HepG2 (cell line): ENCODE measurements around the gene IKZF3. TPM values are rescaled to one million over a fixed set of nuclear protein-coding genes. Genes with fewer than 3 reads are reported as not detected.

Experiments used
- CREM ChIP-seq, 2 experiments: sonication (generic) in 1 of 2; formaldehyde crosslinking in 1 of 2; IDR thresholded peaks; 2 replicates each; pipeline versions ENCODE4 v1.4.0 to v1.6.1; 2016 to 2020; ENCODE audit warnings: antibody characterized with exemption in 1 of 2, mild to moderate bottlenecking in 1 of 2, missing genetic modification reagents in 1 of 2
- FOXP1 ChIP-seq, 2 experiments: fragments of 450-650 bp in 1 of 2; IDR thresholded peaks; 2 replicates each; pipeline ENCODE4 v1.6.1; 2017 to 2018; ENCODE audit warnings: antibody characterized with exemption in 1 of 2
- GATA4 ChIP-seq: sonication (generic); IDR thresholded peaks from 2 replicates; pipeline ENCODE4 v1.6.1; 2016; ENCODE audit warnings: antibody characterized with exemption, low read depth, borderline replicate concordance
- HHEX ChIP-seq: IDR thresholded peaks from 2 replicates; pipeline ENCODE4 v1.6.1; 2016; ENCODE audit warnings: control low read depth
- MED1 ChIP-seq: sonication (generic); formaldehyde crosslinking; IDR thresholded peaks from 2 replicates; pipeline ENCODE4 v1.4.0; 2020; ENCODE audit warnings: missing genetic modification reagents
- SNAPC2 ChIP-seq: sonication (generic); formaldehyde crosslinking; IDR thresholded peaks from 2 replicates; pipeline ENCODE4 v1.8.1; 2022; ENCODE audit warnings: mild to moderate bottlenecking, missing genetic modification reagents
- SP5 ChIP-seq: IDR thresholded peaks from 2 replicates; pipeline ENCODE4 v1.6.1; 2016; ENCODE audit warnings: low read depth, borderline replicate concordance
- THAP11 ChIP-seq: IDR thresholded peaks from 2 replicates; pipeline ENCODE4 v1.6.1; 2016; ENCODE audit warnings: missing biosample characterization, missing genetic modification reagents
- WIZ ChIP-seq: sonication (generic); formaldehyde crosslinking; IDR thresholded peaks from 2 replicates; pipeline ENCODE4 v1.5.1; 2020; ENCODE audit warnings: mild to moderate bottlenecking, missing genetic modification reagents
- ZNF432 ChIP-seq: sonication (generic); formaldehyde crosslinking; IDR thresholded peaks from 2 replicates; pipeline ENCODE4 v1.5.0; 2020; ENCODE audit warnings: missing genetic modification reagents, mild to moderate bottlenecking, borderline replicate concordance
- ZNF709 ChIP-seq: sonication (generic); formaldehyde crosslinking; IDR thresholded peaks from 2 replicates; pipeline ENCODE4 v1.5.0; 2020; ENCODE audit warnings: mild to moderate bottlenecking, missing genetic modification reagents
- polyA plus RNA-seq, 8 experiments: library from polyadenylated mRNA; depleted of rRNA in 3 of 8; stranded (reverse) in 7 of 8; unstranded in 1 of 8; fragments of >200 nt; fragmentation: Illumina TruSeq in 4 of 8; extraction: Trizol in 4 of 8; gene quantifications; 2 replicates each; pipeline versions ENCODE4 v1.2.1 to v1.2.3, GENCODE V29; 2011 to 2016; ENCODE audit warnings: low read depth in 4 of 8, missing spikeins in 1 of 8, mixed read lengths in 1 of 8; ENCODE audit not compliant: insufficient read depth in 1 of 8
- total RNA-seq, 5 experiments: library from RNA; depleted of rRNA; stranded (reverse); fragments of >200 nt; fragmentation: Illumina TruSeq; extraction: Trizol; gene quantifications; 2 replicates each; pipeline ENCODE4 v1.2.3, GENCODE V29; 2016; ENCODE audit warnings: low read depth in 1 of 5
- TF ChIP-seq, protein P1 (sequence below): sonication (generic); formaldehyde crosslinking; conservative IDR thresholded peaks from 2 replicates; pipeline ENCODE4 v1.4.0; 2020; ENCODE audit warnings: mild to moderate bottlenecking, missing genetic modification reagents, moderate library complexity
- TF ChIP-seq, protein P2 (sequence below): sonication (generic); formaldehyde crosslinking; IDR thresholded peaks from 2 replicates; pipeline ENCODE4 v1.8.0; 2023; ENCODE audit warnings: mild to moderate bottlenecking, missing genetic modification reagents

Gene IKZF3
- total and polyA plus RNA-seq, 2 of the 13 experiments (the other 11 are each of a cell fraction or from before 2014, with no cell fraction given), result not detected

DNA sequence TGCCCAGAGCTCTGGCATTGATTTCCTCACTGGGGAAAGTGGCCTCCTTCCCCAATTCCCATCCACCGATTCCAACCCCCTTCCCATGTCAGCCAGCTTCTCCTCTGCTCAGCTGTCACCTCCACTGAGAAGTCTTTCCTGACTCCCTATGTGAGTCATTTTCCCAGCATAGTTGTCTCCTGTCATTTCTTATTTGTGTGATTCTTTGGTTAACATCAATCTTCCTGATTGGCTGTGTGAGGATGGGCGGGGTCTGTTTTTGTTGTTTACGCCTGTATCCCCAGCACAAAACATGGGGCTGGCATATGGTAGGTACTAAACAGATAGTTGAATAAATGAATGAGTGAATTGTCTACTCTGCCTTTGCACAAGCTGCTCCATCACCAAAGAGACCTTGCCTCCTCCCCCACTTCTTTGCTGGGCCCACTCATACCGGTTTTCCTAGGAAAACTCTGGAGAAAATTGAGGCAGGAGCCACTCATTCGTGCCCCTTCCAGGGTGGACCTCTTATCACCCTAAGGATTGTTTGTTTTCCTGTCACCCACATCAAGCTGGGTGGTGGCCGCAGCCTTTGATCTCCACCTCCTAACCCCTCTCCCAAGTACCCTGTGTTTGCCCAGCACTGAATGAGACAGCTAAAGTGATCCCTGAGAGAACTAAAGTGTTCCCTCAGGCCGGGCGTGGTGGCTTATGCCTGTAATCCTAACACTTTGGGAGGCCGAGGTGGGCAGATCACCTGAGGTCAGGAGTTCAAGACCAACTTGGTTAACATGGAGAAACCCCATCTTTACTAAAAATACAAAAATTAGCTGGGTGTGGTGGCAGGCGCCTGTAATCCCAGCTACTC lies 127.6 kb downstream of the IKZF3 start (continued):
- TF ChIP-seq SP5 (CRISPR knock-in tag) (peak; percentile 91), HHEX (CRISPR knock-in tag) (peak; percentile 94), ZNF709 (CRISPR knock-in tag) (no peak), FOXP1 (IDR thresholded peaks at IDR 0.05) (no peak), FOXP1 (CRISPR knock-in tag; IDR thresholded peaks at IDR 0.05) (peak; percentile 95), ZNF432 (CRISPR knock-in tag) (no peak), WIZ (no peak), SNAPC2 (CRISPR knock-in tag) (0 out of 2 replicates have a peak, but pooled peaks have one; percentile 23), CREM (IDR thresholded peaks at IDR 0.05) (peak; percentile 80; the same call in 1 of the 2 replicates), CREM (CRISPR knock-in tag; IDR thresholded peaks at IDR 0.05) (no peak), GATA4 (peak; percentile 73), THAP11 (CRISPR knock-in tag) (peak; percentile 66), MED1 (CRISPR knock-in tag) (peak; percentile 60; the same call in 1 of the 2 replicates)
- TF ChIP-seq, protein P1, sequence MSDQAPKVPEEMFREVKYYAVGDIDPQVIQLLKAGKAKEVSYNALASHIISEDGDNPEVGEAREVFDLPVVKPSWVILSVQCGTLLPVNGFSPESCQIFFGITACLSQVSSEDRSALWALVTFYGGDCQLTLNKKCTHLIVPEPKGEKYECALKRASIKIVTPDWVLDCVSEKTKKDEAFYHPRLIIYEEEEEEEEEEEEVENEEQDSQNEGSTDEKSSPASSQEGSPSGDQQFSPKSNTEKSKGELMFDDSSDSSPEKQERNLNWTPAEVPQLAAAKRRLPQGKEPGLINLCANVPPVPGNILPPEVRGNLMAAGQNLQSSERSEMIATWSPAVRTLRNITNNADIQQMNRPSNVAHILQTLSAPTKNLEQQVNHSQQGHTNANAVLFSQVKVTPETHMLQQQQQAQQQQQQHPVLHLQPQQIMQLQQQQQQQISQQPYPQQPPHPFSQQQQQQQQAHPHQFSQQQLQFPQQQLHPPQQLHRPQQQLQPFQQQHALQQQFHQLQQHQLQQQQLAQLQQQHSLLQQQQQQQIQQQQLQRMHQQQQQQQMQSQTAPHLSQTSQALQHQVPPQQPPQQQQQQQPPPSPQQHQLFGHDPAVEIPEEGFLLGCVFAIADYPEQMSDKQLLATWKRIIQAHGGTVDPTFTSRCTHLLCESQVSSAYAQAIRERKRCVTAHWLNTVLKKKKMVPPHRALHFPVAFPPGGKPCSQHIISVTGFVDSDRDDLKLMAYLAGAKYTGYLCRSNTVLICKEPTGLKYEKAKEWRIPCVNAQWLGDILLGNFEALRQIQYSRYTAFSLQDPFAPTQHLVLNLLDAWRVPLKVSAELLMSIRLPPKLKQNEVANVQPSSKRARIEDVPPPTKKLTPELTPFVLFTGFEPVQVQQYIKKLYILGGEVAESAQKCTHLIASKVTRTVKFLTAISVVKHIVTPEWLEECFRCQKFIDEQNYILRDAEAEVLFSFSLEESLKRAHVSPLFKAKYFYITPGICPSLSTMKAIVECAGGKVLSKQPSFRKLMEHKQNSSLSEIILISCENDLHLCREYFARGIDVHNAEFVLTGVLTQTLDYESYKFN, result peak; percentile 82
- TF ChIP-seq, protein P2, sequence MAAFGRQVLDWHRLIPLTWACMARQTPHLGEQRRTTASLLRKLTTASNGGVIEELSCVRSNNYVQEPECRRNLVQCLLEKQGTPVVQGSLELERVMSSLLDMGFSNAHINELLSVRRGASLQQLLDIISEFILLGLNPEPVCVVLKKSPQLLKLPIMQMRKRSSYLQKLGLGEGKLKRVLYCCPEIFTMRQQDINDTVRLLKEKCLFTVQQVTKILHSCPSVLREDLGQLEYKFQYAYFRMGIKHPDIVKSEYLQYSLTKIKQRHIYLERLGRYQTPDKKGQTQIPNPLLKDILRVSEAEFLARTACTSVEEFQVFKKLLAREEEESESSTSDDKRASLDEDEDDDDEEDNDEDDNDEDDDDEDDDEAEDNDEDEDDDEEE (CRISPR knock-in tag), result no peak
